ENCODE data around the gene GOLGA6L7. TPM values are rescaled to one million over a fixed set of nuclear protein-coding genes. Genes with fewer than 3 reads are reported as not detected.

Gene GOLGA6L7
- total RNA-seq, 1 experiment from 2014 or later, result not detected

GRCh38 chr15:28878209-28878608, 29.8 kb upstream of the GOLGA6L7 start:
- intact Hi-C loops (cut with micrococcal nuclease; ENCODE audit: unreplicated experiment), result no loop called here
- DNase-seq, result no peak
- ChIA-PET CTCF (no interaction called here), POLR2A (ENCODE audit: unreplicated experiment) (no interaction called here)
- H3K79me2 ChIP-seq (ENCODE audit: low read depth), result no peaks in the 10 kb centered on the region
- H3K27me3 ChIP-seq (ENCODE audit: insufficient read depth, low read depth), result peaks cover 36% of the 10 kb centered on the region
- no peaks in the 10 kb centered on the region for H3F3A ChIP-seq (ENCODE audit: insufficient read depth, low read depth)
- no peak overlapping the region for H3K27ac ChIP-seq
- H3K36me3 ChIP-seq (ENCODE audit: low read depth), result no peaks in the 10 kb centered on the region
- H3K4me3 ChIP-seq, result no peak overlapping the region
- TF ChIP-seq EZH2 (IDR thresholded peaks at IDR 0.05; ENCODE audit: low read depth) (no peak), CTCF (conservative IDR thresholded peaks at IDR 0.05) (no peak)
- no peaks in the 10 kb centered on the region for H3K9me2 ChIP-seq (ENCODE audit: insufficient read depth)
- no peaks in the 10 kb centered on the region for H3K4me1 ChIP-seq (replicated peaks; ENCODE audit: insufficient read depth)
- no peak overlapping the region for H3K4me2 ChIP-seq
- no peaks in the 10 kb centered on the region for H4K20me1 ChIP-seq (ENCODE audit: insufficient read depth)
- H3K9me3 ChIP-seq (ENCODE audit: insufficient read depth, low read depth), result no peaks in the 10 kb centered on the region
- BruUV-seq (replicated peaks), result no TSS peak
- H2AFZ ChIP-seq, result no peak overlapping the region

- no TSS peak for BruUV-seq (replicated peaks)
- H3K27ac ChIP-seq, result no peak overlapping the region
- ChIA-PET CTCF (no interaction called here), POLR2A (ENCODE audit: unreplicated experiment) (no interaction called here)
- H3K9me2 ChIP-seq (ENCODE audit: insufficient read depth), result no peaks in the 10 kb centered on the region
- no peaks in the 10 kb centered on the region for H3K4me1 ChIP-seq (replicated peaks; ENCODE audit: insufficient read depth)
- H3F3A ChIP-seq (ENCODE audit: insufficient read depth, low read depth), result no peaks in the 10 kb centered on the region
- H3K4me3 ChIP-seq, result no peak overlapping the region
- no peaks in the 10 kb centered on the region for H4K20me1 ChIP-seq (ENCODE audit: insufficient read depth)
- H2AFZ ChIP-seq, result no peak overlapping the region
- H3K36me3 ChIP-seq (ENCODE audit: low read depth), result no peaks in the 10 kb centered on the region
- no peak overlapping the region for H3K4me2 ChIP-seq
- H3K27me3 ChIP-seq (ENCODE audit: insufficient read depth, low read depth), result peaks cover 36% of the 10 kb centered on the region
- no peaks in the 10 kb centered on the region for H3K79me2 ChIP-seq (ENCODE audit: low read depth)
- no peaks in the 10 kb centered on the region for H3K9me3 ChIP-seq (ENCODE audit: insufficient read depth, low read depth)
- intact Hi-C loops (cut with micrococcal nuclease; ENCODE audit: unreplicated experiment), result no loop called here
- TF ChIP-seq EZH2 (IDR thresholded peaks at IDR 0.05; ENCODE audit: low read depth), result no peak
- no peak for TF ChIP-seq CTCF (conservative IDR thresholded peaks at IDR 0.05)
- no peak for DNase-seq
These were observed 28.4 kb upstream of the GOLGA6L7 start for GRCh38 chr15:28876845-28877185.

GRCh38 chr15:28876131-28876844, 27.8 kb upstream of the GOLGA6L7 start:
- POLR2A ChIA-PET (ENCODE audit: unreplicated experiment), result no interaction called here
- Histone ChIP-seq H3K79me2 (ENCODE audit: low read depth) (no peaks in the 10 kb centered on the region), H3K27me3 (ENCODE audit: insufficient read depth, low read depth) (peaks cover 37% of the 10 kb centered on the region), H3F3A (ENCODE audit: insufficient read depth, low read depth) (no peaks in the 10 kb centered on the region), H3K9me2 (ENCODE audit: insufficient read depth) (no peaks in the 10 kb centered on the region), H3K9me3 (ENCODE audit: insufficient read depth, low read depth) (no peaks in the 10 kb centered on the region), H3K4me1 (replicated peaks; ENCODE audit: insufficient read depth) (no peaks in the 10 kb centered on the region), H3K4me2 (no peak overlapping the region), H3K4me3 (no peak overlapping the region), H3K27ac (no peak overlapping the region), H4K20me1 (ENCODE audit: insufficient read depth) (no peaks in the 10 kb centered on the region), H3K36me3 (ENCODE audit: low read depth) (no peaks in the 10 kb centered on the region), H2AFZ (no peak overlapping the region)
- no TSS peak for BruUV-seq (replicated peaks)
- CTCF ChIA-PET, result no interaction called here
- TF ChIP-seq EZH2 (IDR thresholded peaks at IDR 0.05; ENCODE audit: low read depth), result no peak
- no peak for TF ChIP-seq CTCF (conservative IDR thresholded peaks at IDR 0.05)
- DNase-seq, result no peak
- intact Hi-C loops (cut with micrococcal nuclease; ENCODE audit: unreplicated experiment), result no loop called here

Data from PC-9 (cell line).